ENCODE results near the gene HLCS.

DNA sequence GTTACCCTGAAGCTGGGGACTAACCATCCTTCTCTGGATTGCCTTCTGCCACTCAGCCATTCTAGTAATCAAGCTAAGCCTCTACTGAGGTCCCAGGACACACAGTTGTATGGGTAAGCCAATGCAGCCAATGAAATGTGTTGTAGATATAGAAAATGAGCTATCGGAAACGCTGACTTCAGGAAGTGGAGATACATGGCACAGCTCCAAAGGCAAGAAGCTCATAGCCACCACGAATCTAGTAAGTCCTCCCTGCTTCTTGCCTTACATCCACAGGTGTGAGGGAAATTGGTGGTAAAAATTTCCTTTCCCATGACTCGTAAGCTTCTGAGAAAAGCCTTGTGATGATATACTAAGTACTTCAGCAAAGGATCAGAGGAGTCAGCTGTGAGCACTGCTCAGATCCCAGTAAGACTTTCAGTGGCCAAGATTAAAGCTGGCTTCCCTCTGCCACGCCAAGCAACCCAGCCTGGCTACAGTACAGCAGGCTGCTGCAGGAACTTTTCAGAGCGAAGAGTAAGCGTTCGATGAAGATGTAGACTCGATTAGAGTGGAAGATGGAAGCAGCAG, 149.8 kb downstream of the HLCS start:
- TF ChIP-seq, protein P1, sequence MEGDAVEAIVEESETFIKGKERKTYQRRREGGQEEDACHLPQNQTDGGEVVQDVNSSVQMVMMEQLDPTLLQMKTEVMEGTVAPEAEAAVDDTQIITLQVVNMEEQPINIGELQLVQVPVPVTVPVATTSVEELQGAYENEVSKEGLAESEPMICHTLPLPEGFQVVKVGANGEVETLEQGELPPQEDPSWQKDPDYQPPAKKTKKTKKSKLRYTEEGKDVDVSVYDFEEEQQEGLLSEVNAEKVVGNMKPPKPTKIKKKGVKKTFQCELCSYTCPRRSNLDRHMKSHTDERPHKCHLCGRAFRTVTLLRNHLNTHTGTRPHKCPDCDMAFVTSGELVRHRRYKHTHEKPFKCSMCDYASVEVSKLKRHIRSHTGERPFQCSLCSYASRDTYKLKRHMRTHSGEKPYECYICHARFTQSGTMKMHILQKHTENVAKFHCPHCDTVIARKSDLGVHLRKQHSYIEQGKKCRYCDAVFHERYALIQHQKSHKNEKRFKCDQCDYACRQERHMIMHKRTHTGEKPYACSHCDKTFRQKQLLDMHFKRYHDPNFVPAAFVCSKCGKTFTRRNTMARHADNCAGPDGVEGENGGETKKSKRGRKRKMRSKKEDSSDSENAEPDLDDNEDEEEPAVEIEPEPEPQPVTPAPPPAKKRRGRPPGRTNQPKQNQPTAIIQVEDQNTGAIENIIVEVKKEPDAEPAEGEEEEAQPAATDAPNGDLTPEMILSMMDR (IDR thresholded peaks at IDR 0.05) = no peak
- TF ChIP-seq POLR2AphosphoS5 (IDR thresholded peaks at IDR 0.05) (no peak), POLR2A (IDR thresholded peaks at IDR 0.05) (no peak)

Measured in prostate gland (tissue), 2 donors.